ENCODE data around the gene LGR6.

LGR6 gene

DNA sequence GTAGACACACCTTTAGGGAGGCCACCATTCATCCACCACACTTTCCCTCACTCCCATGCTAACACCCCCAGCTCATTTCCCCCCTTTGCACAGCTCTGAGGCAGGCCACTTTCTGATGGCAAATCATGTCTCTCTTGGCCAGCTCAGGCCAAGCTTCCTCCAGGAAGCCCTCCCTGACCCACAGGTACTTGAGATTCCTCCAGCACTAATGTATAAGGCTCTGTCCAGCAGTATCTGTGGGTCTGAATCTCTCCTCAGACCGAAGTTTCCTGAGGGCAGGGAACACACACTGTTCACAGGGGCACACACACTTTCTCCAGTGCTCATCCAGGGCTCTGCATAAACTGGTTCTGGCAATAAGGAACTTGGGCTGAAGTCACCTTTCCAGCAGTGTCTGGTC, 19.2 kb downstream of the LGR6 start:
- DNase-seq = no peak
- in situ Hi-C loops (cut with MboI; ENCODE audit: low pct_unique_long_range_greater_than_20kb, low sequenced_read_pairs) = no loop called here

DNA sequence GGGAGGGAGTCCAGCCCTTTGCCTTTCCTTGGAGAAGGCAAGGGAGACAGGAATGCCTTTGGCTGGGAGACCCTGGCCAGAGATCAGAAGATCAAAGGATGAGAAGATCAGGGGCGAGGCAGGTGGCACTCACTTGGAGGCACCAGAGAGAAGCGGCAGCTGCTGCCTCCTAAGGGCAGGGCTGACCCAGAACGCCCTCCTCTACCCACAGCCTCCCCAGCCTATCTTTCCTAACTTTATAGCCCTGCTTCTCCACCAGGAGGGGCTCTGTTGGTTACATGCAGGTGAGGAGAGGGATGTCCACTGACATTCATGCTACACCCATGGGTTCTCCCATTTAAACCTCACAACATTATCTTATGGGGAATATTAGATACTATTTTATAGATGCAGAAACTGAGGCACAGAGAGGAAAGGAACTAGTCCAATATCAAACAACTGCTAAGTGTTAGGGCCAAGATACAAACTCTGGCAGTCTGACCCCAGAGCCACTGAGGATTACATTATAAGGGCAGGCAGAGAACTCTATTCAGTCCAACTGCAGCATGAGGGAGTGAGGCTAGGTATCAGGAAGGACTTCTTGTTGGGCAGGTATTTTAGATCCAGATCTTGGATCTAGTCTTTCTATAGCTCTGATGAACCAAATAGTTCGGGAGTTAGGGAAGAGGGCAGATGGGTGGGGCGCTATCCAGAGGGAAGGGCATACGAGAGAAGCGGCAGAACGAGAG, 19.9 kb downstream of the LGR6 start:
- in situ Hi-C loops (cut with MboI; ENCODE audit: low pct_unique_long_range_greater_than_20kb, low sequenced_read_pairs) = no loop called here

DNA sequence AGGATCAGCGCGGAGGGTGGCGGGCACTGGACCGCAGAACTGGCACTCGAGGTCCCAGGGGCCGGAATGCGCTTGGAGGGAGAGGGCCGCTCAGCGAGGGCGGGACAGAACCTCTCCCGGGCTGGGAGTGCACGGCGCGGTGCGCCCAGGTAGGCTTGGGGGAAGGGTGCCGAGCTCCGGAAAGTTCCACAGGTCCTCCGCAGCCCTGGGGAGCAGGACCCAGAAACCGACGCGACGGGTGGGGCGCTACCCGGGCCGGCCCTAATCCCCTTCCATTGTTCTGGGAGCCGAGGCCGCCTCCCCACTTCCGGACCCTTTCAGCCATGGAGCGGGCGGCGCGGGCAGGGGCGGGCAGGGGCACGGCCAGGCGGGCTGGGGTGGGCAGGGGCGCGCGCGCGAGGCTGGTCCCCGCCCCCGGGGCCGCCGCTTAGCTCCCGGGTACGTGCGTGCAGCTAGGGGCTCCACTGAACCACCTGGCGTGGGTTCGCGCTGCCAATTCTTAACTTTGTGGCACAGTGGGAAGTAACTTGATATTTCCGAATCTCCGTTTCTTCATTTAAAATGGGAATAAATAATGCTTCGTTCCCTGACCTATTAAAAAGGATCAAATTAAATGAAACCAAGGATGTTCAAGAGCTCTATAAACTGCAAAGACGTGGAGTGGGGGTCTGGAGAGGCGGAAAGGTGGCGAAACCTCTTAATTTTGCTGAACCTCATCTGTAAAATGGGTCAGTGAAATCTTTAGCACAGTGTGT, 20.7 kb downstream of the LGR6 start:
- in situ Hi-C loops (cut with MboI; ENCODE audit: low pct_unique_long_range_greater_than_20kb, low sequenced_read_pairs) = no loop called here
- DNase-seq = no peak

More for the DNA sequence above, 19.9 kb downstream of the LGR6 start:
- peak; percentile 23 for DNase-seq

DNA sequence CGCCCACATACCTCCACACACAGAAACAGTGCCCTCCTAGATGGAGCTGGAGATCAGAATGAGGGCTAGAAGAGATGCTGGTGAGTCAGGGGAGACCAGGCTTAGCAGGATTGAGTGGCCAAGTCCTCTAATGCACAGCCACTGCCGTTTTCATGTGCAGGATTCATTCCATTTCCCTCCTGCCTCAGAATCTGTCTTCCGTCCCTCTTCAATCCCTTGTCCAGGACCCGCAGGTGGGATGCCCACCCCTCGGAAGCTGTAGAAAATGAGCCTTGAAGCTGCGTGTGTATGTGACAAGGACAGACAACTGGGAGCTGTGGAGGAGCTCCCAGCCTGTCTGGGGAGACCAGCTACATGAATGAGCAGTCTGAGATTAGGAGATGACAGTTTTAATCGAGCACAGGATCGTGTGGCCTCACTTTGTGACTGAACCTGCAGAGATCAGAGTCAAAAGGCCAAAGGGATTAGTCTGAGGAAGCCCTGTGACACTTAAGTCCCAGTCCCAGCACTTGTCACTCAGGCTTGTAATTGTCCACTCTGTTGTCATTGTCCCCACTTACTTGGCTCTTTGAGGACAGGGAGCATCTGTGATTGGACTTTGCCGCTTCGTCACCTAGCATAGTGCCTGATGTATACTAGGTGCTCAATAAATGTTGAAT, 22.0 kb downstream of the LGR6 start:
- DNase-seq = no peak
- in situ Hi-C loops (cut with MboI; ENCODE audit: low pct_unique_long_range_greater_than_20kb, low sequenced_read_pairs) = no loop called here

- in situ Hi-C loops (cut with MboI; ENCODE audit: low pct_unique_long_range_greater_than_20kb, low sequenced_read_pairs) = no loop called here
- no peak for DNase-seq
These were observed 23.1 kb downstream of the LGR6 start for GRCh38 chr1:202216691-202217090.

- no peak for DNase-seq
- in situ Hi-C loops (cut with MboI; ENCODE audit: low pct_unique_long_range_greater_than_20kb, low sequenced_read_pairs) = no loop called here
These were observed 23.9 kb downstream of the LGR6 start for GRCh38 chr1:202217516-202217915.

DNA sequence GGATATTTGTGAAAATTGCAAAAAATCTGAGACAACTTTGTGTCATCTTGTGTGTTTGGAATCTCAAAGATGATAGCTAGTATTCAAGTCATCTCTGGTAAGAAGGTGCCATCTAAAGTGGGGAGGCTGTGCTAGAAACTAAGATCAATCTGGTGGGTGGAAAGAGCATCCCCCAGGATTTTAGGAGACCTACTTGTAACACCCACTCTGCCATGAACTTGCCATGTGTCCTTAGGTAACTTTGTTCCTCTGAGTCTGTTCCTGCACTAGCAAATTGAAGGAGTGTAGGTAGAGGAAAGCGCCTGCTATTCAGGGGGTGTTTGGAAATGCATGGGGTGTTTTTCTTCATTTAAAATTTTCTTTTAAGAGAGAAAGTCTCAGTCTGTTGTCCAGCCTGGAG, 24.4 kb downstream of the LGR6 start:
- in situ Hi-C loops (cut with MboI; ENCODE audit: low pct_unique_long_range_greater_than_20kb, low sequenced_read_pairs) = no loop called here
- no peak for DNase-seq

- no peak for DNase-seq
- in situ Hi-C loops (cut with MboI; ENCODE audit: low pct_unique_long_range_greater_than_20kb, low sequenced_read_pairs) = no loop called here
These were observed 27.1 kb downstream of the LGR6 start for GRCh38 chr1:202220733-202221132.

GRCh38 chr1:202221911-202222909, 28.6 kb downstream of the LGR6 start:
- DNase-seq = no peak
- in situ Hi-C loops (cut with MboI; ENCODE audit: low pct_unique_long_range_greater_than_20kb, low sequenced_read_pairs) = no loop called here

DNA sequence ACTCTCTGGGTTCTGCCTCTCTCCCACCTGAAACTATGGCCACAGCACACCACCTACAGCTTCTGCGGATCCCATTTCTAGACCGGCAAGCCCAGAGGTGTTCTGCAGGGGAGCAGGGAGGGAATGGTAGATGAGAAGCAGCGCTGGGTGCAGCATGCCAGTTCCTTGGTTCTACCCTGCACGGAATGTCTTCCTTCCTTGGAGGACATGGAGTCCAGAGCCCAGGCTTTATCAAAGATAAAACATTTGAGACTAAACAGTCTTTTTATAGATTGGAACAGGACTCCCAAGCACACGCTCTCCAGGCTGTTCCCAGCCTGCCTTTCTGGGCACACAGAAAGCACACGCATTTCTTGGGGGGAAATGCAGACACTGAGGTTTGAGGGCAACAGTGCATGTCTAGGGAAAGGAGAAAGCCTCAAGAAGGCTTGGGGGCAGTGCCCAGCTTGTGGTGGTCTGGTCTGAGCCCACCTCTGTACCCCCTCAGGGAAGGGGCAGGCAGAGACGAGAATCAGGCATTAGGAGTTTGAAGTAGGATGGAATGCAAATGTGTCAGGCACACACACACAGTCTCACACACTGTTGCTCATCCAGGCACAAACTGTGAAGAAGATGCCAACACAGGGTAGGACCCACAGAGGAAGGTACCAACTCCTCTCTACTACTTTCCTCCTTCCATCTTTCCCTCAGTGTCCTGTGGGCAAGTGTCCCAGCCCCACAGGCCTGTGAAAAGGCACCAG, 29.7 kb downstream of the LGR6 start:
- in situ Hi-C loops (cut with MboI; ENCODE audit: low pct_unique_long_range_greater_than_20kb, low sequenced_read_pairs) = no loop called here
- DNase-seq = no peak

DNA sequence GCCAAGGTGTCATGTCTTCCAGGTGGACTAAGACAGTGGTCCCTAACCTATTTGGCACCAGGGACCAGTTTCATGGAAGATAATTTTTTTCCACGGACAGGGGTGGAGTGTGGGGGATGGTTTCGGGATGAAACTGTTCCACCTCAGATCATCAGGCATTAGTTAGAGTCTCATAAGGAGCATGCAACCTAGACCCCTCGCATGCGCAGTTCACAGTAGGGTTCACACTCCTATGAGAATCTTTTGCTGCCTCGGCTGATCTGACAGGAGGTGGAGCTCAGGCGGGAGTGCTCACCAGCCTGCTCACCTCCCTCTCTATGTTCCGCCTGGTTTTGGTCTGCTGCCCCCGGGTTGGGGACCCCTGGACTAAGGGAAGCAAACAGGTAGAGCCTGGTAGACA, 30.9 kb downstream of the LGR6 start:
- no peak for DNase-seq
- in situ Hi-C loops (cut with MboI; ENCODE audit: low pct_unique_long_range_greater_than_20kb, low sequenced_read_pairs) = no loop called here

- in situ Hi-C loops (cut with MboI; ENCODE audit: low pct_unique_long_range_greater_than_20kb, low sequenced_read_pairs) = no loop called here
- DNase-seq = no peak
These were observed 31.5 kb downstream of the LGR6 start for GRCh38 chr1:202225131-202225530.

DNA sequence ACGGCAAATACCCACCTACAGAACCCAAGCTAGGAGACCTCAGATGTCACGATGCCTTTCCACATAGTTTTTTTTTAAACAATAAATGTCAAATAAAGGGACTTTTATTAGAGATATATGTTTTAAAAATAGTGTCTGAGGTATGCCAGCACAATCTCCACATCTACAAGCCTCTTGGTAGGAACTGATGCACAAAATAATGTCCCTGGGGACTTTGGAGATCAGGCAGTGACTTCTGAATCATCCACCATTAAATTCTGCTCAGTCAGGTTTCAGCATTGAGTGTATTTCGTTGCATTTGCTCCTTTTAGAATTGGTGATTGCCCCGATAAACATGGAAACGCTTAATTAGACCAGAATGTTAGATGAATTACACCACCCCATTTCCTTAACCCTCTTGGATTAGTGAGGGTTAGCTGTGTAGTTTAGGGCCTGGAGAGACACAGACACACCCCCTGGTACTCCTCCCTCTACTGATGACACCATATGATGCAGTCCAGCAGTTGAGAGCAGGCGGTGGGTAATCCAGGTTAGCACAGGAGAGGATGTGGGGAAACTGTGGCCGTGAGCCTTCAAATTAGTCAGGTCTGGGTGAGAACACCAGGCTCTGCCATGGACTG, 33.6 kb downstream of the LGR6 start:
- in situ Hi-C loops (cut with MboI; ENCODE audit: low pct_unique_long_range_greater_than_20kb, low sequenced_read_pairs) = no loop called here
- DNase-seq = no peak

DNA sequence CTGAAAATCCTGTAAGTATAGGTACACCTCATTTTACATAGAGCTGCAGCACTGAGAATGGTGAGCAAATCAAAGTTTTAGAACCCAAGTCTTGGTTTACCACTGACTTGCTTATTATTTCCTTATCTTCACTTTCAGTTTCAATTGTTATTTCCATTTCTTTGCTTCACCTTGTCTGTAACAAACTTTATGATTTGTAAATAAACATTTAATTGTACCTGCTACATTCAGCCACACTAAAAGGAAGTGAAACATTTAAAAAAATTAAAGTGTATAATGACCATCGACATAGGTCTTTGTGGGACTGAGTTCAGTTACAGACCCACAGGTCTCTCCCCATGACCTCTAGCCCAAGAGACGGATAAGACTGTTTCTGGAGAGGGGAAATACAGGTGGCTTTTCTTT, 34.4 kb downstream of the LGR6 start:
- in situ Hi-C loops (cut with MboI; ENCODE audit: low pct_unique_long_range_greater_than_20kb, low sequenced_read_pairs) = no loop called here
- no peak for DNase-seq

DNA sequence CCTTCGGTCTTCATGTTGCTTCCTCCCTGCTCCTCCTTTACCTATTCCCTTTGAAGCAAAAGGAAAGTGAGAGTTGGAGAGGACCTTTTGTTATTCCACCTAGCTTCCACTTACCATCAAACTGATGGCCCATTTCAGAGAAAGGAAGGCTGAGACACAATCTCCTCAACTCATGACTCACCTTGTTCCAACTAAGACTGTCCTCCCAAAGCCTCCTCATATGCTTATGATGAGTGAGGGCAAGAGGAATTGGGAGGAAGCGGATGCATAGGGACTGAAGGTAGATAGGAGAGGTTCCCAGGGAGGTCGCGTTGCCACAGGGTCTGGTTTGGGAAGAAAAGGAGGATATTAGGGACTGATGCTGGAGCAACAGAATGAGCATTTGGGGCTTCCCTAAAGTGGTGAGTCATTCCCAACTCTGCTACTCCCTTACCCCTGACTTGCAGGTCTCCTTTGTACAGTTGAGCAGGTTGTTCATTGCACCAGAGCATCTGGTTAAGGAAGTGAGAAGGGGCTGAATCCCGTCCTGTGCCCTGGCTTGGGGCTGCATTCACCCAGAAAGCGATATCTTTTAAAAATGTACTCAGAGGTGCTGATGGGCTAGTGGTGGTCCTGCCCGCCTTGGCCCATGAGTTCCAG, 35.0 kb downstream of the LGR6 start:
- in situ Hi-C loops (cut with MboI; ENCODE audit: low pct_unique_long_range_greater_than_20kb, low sequenced_read_pairs) = no loop called here
- no peak for DNase-seq

DNA sequence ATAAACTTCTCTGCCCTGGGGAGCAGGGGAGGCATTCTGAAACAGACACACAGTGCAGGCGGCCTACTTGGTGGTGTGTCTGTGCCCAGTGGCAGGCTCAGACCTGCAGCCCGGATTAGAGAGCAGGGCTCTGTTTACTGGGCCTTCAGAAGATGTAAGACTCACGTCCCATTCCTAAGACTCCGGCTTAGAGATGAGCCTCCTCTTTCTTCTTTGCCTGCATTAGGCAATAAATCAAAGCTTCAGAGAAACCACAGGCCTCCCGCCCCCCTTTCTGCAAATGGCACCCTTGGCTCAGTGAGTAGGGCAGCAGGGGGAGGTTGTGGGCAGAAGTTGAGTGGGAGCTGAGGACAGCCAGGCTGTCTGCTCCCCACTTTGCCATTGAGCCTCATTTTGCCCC, 35.8 kb downstream of the LGR6 start:
- no peak for DNase-seq
- in situ Hi-C loops (cut with MboI; ENCODE audit: low pct_unique_long_range_greater_than_20kb, low sequenced_read_pairs) = no loop called here

DNA sequence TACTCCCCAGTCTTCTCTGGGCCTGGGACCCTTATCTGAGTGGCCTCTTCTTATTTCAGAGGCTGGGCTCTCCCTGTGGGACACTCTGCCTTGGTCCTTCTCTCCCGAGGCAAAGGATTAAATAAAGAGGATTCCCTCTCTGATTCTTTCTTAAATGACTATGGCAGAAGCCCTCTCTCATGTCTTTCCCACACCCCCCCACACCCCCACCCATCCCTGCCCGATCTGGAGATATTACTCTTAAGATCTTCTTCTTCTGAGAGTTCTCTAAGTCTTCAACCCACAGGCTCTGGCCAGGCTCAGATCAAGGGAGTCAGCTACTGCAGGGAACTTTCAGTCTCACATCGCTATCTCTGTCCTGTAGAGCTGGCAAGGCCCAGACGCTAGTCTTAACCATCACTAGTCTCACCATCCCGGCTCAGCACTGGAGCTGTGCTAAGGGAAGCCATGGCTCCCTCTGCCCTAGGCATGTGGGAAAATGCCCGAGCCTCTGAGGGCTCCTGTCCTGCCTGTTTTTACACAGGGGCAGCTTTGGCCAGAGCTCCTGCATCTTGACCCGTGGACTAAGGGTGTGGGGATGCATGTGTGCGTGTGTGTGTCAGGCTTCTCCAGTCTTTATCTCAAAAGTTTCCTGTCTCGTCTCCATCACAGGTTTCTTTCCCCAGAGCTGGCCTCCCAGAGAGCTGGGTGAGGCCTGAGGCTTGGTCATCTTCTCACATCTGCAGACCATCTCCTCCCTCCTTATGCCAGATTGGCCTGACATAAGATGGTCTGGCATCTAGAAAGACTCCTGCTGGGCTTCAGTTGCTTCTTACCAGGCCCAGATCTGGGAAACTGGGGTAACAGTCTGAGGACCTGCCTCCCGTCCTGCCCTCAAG, 36.7 kb downstream of the LGR6 start:
- DNase-seq = no peak
- in situ Hi-C loops (cut with MboI; ENCODE audit: low pct_unique_long_range_greater_than_20kb, low sequenced_read_pairs) = no loop called here

All from KBM-7 (cell line).